Effector memory CD4-positive, alpha-beta T cell (primary cell): ENCODE measurements around the gene LRFN3.
"Not testable (repeated sequence)": the region's sequence is repeated elsewhere in the genome, so short reads cannot be mapped to it uniquely, and the experiment has no call there.

Experiments
- DNase-seq, 3 donors: peaks; one replicate each; pipeline ENCODE4 v3.0.0-alpha.2; 2020
- H3K27ac ChIP-seq: 2 replicates; pipeline ENCODE4 v1.7.0; 2013; ENCODE audit warnings: mild to moderate bottlenecking, low read length, moderate library complexity; ENCODE audit not compliant: insufficient read depth, poor library complexity, severe bottlenecking
- H3K27me3 ChIP-seq: replicated peaks from 2 replicates; pipeline ENCODE4 v1.7.0; 2013; ENCODE audit warnings: mild to moderate bottlenecking, low read length; ENCODE audit not compliant: insufficient read depth, control insufficient read depth, poor library complexity, severe bottlenecking
- H3K36me3 ChIP-seq: 2 replicates; pipeline ENCODE4 v1.7.0; 2013; ENCODE audit warnings: mild to moderate bottlenecking, low read length, moderate library complexity; ENCODE audit not compliant: control insufficient read depth, insufficient read depth
- H3K4me1 ChIP-seq: 2 replicates; pipeline ENCODE4 v1.7.0; 2013; ENCODE audit warnings: low read length, mild to moderate bottlenecking; ENCODE audit not compliant: control insufficient read depth, insufficient read depth, poor library complexity, severe bottlenecking
- H3K4me3 ChIP-seq: 2 replicates; pipeline ENCODE4 v1.7.0; 2013; ENCODE audit warnings: low read length, low read depth, mild to moderate bottlenecking; ENCODE audit not compliant: insufficient read depth, poor library complexity, severe bottlenecking
- H3K9me3 ChIP-seq: 2 replicates; pipeline ENCODE4 v1.7.0; 2013; ENCODE audit warnings: mild to moderate bottlenecking, low read length, moderate library complexity; ENCODE audit not compliant: control insufficient read depth

Gene LRFN3

DNA sequence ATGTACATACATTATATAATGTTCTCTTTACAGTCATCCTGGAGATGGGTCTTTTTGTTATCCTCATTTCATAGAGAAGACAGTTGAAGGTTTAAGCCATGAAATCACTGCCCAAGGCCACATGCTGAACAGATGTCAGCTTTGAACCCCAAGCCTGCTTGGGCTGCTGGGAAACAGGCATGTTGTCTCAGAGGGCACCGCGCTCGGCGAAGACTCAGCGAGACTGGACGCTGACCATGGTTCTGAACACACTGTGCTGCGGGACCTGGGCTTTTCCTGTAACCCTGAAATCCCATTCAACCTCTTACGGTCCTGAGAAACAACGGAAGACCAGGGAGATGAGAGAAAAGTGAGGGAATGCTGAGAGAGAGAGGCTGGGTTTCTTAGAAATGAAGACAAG, 27.3 kb downstream of the LRFN3 start:
- Histone ChIP-seq H3K4me3 (no peak overlapping the region), H3K4me1 (peaks cover 12% of the 10 kb centered on the region), H3K27me3 (no peaks in the 10 kb centered on the region), H3K36me3 (no peaks in the 10 kb centered on the region), H3K27ac (no peak overlapping the region), H3K9me3 (no peaks in the 10 kb centered on the region)
- no peak for DNase-seq

GRCh38 chr19:35966771-35967170, 30.6 kb downstream of the LRFN3 start:
- H3K27me3 ChIP-seq: no peaks in the 10 kb centered on the region
- H3K4me3 ChIP-seq: no peak overlapping the region
- H3K36me3 ChIP-seq: no peaks in the 10 kb centered on the region
- DNase-seq: no peak
- no peaks in the 10 kb centered on the region for H3K9me3 ChIP-seq
- no peak overlapping the region for H3K27ac ChIP-seq
- no peaks in the 10 kb centered on the region for H3K4me1 ChIP-seq

DNA sequence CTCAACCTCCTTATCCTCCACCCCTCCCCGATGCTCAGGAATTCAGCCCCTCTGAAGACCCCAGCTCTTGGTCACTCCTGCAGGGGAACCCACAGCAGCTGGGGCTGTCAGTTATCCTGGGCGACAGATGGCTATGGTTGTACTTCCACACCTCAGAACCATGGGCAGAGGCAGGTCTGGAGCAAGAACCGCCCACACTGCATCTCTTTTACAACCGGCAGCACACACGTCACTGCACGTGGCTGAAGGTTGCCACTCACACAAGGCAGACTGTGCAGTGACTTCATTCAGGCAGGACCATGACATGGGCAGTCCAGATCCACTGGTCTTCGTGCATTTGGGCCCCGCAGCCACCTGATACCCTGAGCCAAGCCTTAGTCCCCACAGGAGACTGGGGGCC, 37.3 kb downstream of the LRFN3 start:
- no peaks in the 10 kb centered on the region for H3K9me3 ChIP-seq
- no peak for DNase-seq
- no peaks in the 10 kb centered on the region for H3K4me1 ChIP-seq
- no peaks in the 10 kb centered on the region for H3K36me3 ChIP-seq
- H3K27me3 ChIP-seq: no peaks in the 10 kb centered on the region
- no peak overlapping the region for H3K4me3 ChIP-seq
- H3K27ac ChIP-seq: no peak overlapping the region

- H3K9me3 ChIP-seq: no peaks in the 10 kb centered on the region
- H3K27me3 ChIP-seq: no peaks in the 10 kb centered on the region
- DNase-seq: no peak
Observed at GRCh38 chr19:35975608-35976214, 39.5 kb downstream of the LRFN3 start.

GRCh38 chr19:35977446-35978222, 41.5 kb downstream of the LRFN3 start:
- Histone ChIP-seq H3K4me1 (no peaks in the 10 kb centered on the region), H3K4me3 (no peak overlapping the region), H3K27me3 (no peaks in the 10 kb centered on the region), H3K27ac (no peak overlapping the region), H3K9me3 (no peaks in the 10 kb centered on the region), H3K36me3 (no peaks in the 10 kb centered on the region)
- DNase-seq: no peak

More at GRCh38 chr19:35975608-35976214, 39.5 kb downstream of the LRFN3 start:
- H3K36me3 ChIP-seq: no peaks in the 10 kb centered on the region
- H3K4me3 ChIP-seq: no peak overlapping the region
- H3K4me1 ChIP-seq: no peaks in the 10 kb centered on the region
- H3K27ac ChIP-seq: no peak overlapping the region

- Histone ChIP-seq H3K4me3 (no peak overlapping the region), H3K4me1 (no peaks in the 10 kb centered on the region), H3K27me3 (no peaks in the 10 kb centered on the region), H3K36me3 (no peaks in the 10 kb centered on the region), H3K9me3 (no peaks in the 10 kb centered on the region), H3K27ac (no peak overlapping the region)
- DNase-seq: no peak
Observed at GRCh38 chr19:35978271-35978670, 42.1 kb downstream of the LRFN3 start.

GRCh38 chr19:35978832-35979365, 42.7 kb downstream of the LRFN3 start:
- Histone ChIP-seq H3K4me1 (no peaks in the 10 kb centered on the region), H3K4me3 (no peak overlapping the region), H3K36me3 (no peaks in the 10 kb centered on the region), H3K27me3 (no peaks in the 10 kb centered on the region), H3K9me3 (no peaks in the 10 kb centered on the region), H3K27ac (no peak overlapping the region)
- DNase-seq: no peak

GRCh38 chr19:35980997-35981396, 44.8 kb downstream of the LRFN3 start:
- H3K27me3 ChIP-seq: not testable (repeated sequence)

GRCh38 chr19:35983177-35983576, 47.0 kb downstream of the LRFN3 start:
- Histone ChIP-seq H3K27me3 (peaks cover 22% of the 10 kb centered on the region), H3K27ac (no peak overlapping the region), H3K36me3 (no peaks in the 10 kb centered on the region), H3K9me3 (no peaks in the 10 kb centered on the region), H3K4me3 (no peak overlapping the region), H3K4me1 (peaks cover 5% of the 10 kb centered on the region)
- no peak for DNase-seq

More at GRCh38 chr19:35980997-35981396, 44.8 kb downstream of the LRFN3 start:
- H3K27ac ChIP-seq, H3K4me3 ChIP-seq, H3K4me1 ChIP-seq, H3K9me3 ChIP-seq, DNase-seq, H3K36me3 ChIP-seq: not testable (repeated sequence)

DNA sequence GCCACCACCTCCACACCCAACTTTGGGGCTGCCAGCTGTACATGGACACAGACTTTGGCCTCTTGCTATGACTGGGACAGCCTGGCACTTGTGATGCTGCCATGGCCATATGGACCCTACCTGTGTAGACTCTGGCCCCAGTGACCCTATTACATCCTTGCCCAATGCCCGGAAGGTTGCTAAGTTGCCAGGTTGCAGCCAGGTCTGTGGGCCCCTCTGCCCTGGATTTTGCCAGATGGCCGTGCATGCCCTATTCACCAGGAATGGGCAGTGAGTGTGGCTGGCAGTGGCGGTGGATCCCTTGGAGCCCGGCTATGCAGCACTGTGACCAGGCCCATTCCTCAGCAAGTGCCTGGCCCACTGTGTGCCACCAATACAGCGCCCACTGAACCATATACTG, 49.9 kb downstream of the LRFN3 start:
- H3K4me1 ChIP-seq: peaks cover 5% of the 10 kb centered on the region
- no peak overlapping the region for H3K4me3 ChIP-seq
- peaks cover 22% of the 10 kb centered on the region for H3K27me3 ChIP-seq
- no peaks in the 10 kb centered on the region for H3K36me3 ChIP-seq
- H3K27ac ChIP-seq: no peak overlapping the region
- no peak for DNase-seq
- no peaks in the 10 kb centered on the region for H3K9me3 ChIP-seq
